Tibial artery (tissue), 4 donors: ENCODE measurements around the gene STRADB.

Source experiments
- DNase-seq, 2 donors: peaks; one replicate each; pipeline ENCODE4 v3.0.0-alpha.2; 2019
- H3K27ac ChIP-seq, 2 donors: fragments of 200-600 bp; sonication (generic) in 1 of 2; 1 replicate in 1 of 2; 2 replicates in 1 of 2; pipeline ENCODE4 v1.5.1; 2018 to 2019; ENCODE audit warnings: mild to moderate bottlenecking in 1 of 2
- H3K27me3 ChIP-seq, 2 donors: fragments of 200-600 bp; sonication (generic) in 1 of 2; one replicate each; pipeline versions ENCODE4 v1.5.1 to v1.6.0; 2016 to 2019
- H3K36me3 ChIP-seq, 3 donors: fragments of 200-600 bp; sonication (generic) in 2 of 3; one replicate each; pipeline ENCODE4 v1.5.1; 2016 to 2019; ENCODE audit warnings: mild to moderate bottlenecking in 2 of 3
- H3K4me1 ChIP-seq, 4 donors: fragments of 200-600 bp; sonication (generic) in 2 of 4; 1 replicate in 3 of 4; 2 replicates in 1 of 4; pipeline ENCODE4 v1.5.1; 2016 to 2019
- H3K4me3 ChIP-seq, 2 donors: fragments of 200-600 bp; sonication (generic) in 1 of 2; 1 replicate in 1 of 2; 2 replicates in 1 of 2; pipeline ENCODE4 v1.5.1; 2018 to 2019; ENCODE audit warnings: mild to moderate bottlenecking in 2 of 2
- H3K9me3 ChIP-seq, 3 donors: fragments of 200-600 bp; sonication (generic) in 1 of 3; one replicate each; pipeline ENCODE4 v1.5.1; 2016 to 2019
- CTCF ChIP-seq, 2 experiments: fragments of 200-600 bp in 1 of 2; fragments of 450-650 bp in 1 of 2; IDR thresholded peaks; one replicate each; pipeline ENCODE4 v1.5.1; 2017 to 2019; ENCODE audit warnings: antibody characterized with exemption in 2 of 2, mild to moderate bottlenecking in 1 of 2, moderate library complexity in 1 of 2
- intact Hi-C: fragments of 100-400 bp; cut with DNase I; formaldehyde crosslinking; loops from one replicate; pipeline ENCODE4 v1.15.0; 2023; ENCODE audit warnings: low total_unique reads

STRADB gene

GRCh38 chr2:201484805-201485204 lies 33.3 kb downstream of the STRADB start:
- TF ChIP-seq CTCF (IDR thresholded peaks at IDR 0.05): no peak
- DNase-seq: no peak
- no peaks in the 10 kb centered on the region for H3K27me3 ChIP-seq
- no peaks in the 10 kb centered on the region for H3K4me1 ChIP-seq
- H3K36me3 ChIP-seq: peaks cover 7 to 33% (median 21%) of the 10 kb centered on the region in 3 donors
- no peak overlapping the region for H3K27ac ChIP-seq
- H3K9me3 ChIP-seq: no peaks in the 10 kb centered on the region
- no peak overlapping the region for H3K4me3 ChIP-seq
- intact Hi-C loops: no loop called here

- intact Hi-C loops: no loop called here
- Histone ChIP-seq H3K36me3 (no peaks in the 10 kb centered on the region), H3K27ac (no peak overlapping the region)
These were observed 38.8 kb downstream of the STRADB start for GRCh38 chr2:201490291-201490690.

GRCh38 chr2:201496785-201497184 lies 45.2 kb downstream of the STRADB start:
- TF ChIP-seq CTCF (IDR thresholded peaks at IDR 0.05): no peak
- Histone ChIP-seq H3K27me3 (no peaks in the 10 kb centered on the region), H3K4me1 (no peaks in the 10 kb centered on the region), H3K36me3 (no peaks in the 10 kb centered on the region), H3K4me3 (no peak overlapping the region), H3K9me3 (peaks cover 0 to 3% (median 3%) of the 10 kb centered on the region in 3 donors), H3K27ac (no peak overlapping the region)
- DNase-seq: no peak
- intact Hi-C loops: no loop called here

More at GRCh38 chr2:201490291-201490690, 38.8 kb downstream of the STRADB start:
- Histone ChIP-seq H3K9me3 (no peaks in the 10 kb centered on the region), H3K4me3 (no peak overlapping the region), H3K27me3 (no peaks in the 10 kb centered on the region), H3K4me1 (no peaks in the 10 kb centered on the region)
- no peak for TF ChIP-seq CTCF (IDR thresholded peaks at IDR 0.05)
- no peak for DNase-seq

GRCh38 chr2:201500534-201500933 lies 49.0 kb downstream of the STRADB start:
- no peak for TF ChIP-seq CTCF (IDR thresholded peaks at IDR 0.05)
- DNase-seq: no peak
- intact Hi-C loops: no loop called here

GRCh38 chr2:201502713-201503112 lies 51.2 kb downstream of the STRADB start:
- peaks cover 0 to 6% (median 6%) of the 10 kb centered on the region in 3 donors for H3K36me3 ChIP-seq
- no peak overlapping the region for H3K4me3 ChIP-seq
- H3K27me3 ChIP-seq: no peaks in the 10 kb centered on the region
- intact Hi-C loops: no loop called here
- DNase-seq: no peak
- no peaks in the 10 kb centered on the region for H3K4me1 ChIP-seq
- no peak overlapping the region for H3K27ac ChIP-seq
- peaks cover 0 to 26% (median 11%) of the 10 kb centered on the region in 3 donors for H3K9me3 ChIP-seq
- TF ChIP-seq CTCF (IDR thresholded peaks at IDR 0.05): no peak

More at GRCh38 chr2:201500534-201500933, 49.0 kb downstream of the STRADB start:
- Histone ChIP-seq H3K9me3 (peaks cover 0 to 26% (median 11%) of the 10 kb centered on the region in 3 donors), H3K36me3 (peaks cover 0 to 6% (median 6%) of the 10 kb centered on the region in 3 donors), H3K4me1 (no peaks in the 10 kb centered on the region), H3K27me3 (no peaks in the 10 kb centered on the region), H3K27ac (no peak overlapping the region), H3K4me3 (no peak overlapping the region)

- H3K36me3 ChIP-seq: peaks cover 0 to 6% (median 0%) of the 10 kb centered on the region in 3 donors
These were observed 56.2 kb downstream of the STRADB start for GRCh38 chr2:201507725-201508124.

More at GRCh38 chr2:201507725-201508124, 56.2 kb downstream of the STRADB start:
- no peak for DNase-seq
- Histone ChIP-seq H3K27me3 (no peaks in the 10 kb centered on the region), H3K9me3 (peaks cover 0 to 14% (median 0%) of the 10 kb centered on the region in 3 donors), H3K4me3 (no peak overlapping the region), H3K4me1 (no peaks in the 10 kb centered on the region), H3K27ac (no peak overlapping the region)
- TF ChIP-seq CTCF (IDR thresholded peaks at IDR 0.05): no peak
- intact Hi-C loops: no loop called here
